Esophagus muscularis mucosa (tissue), 3 donors: ENCODE data around the gene ADGRD2.

Experiments used
- CTCF ChIP-seq, 3 experiments: fragments of 200-600 bp in 2 of 3; fragments of 450-650 bp in 1 of 3; sonication (generic) in 2 of 3; IDR thresholded peaks; one replicate each; pipeline ENCODE4 v1.5.1; 2017 to 2019; ENCODE audit warnings: antibody characterized with exemption in 3 of 3, mild to moderate bottlenecking in 2 of 3, moderate library complexity in 1 of 3
- POLR2A ChIP-seq: fragments of 450-650 bp; IDR thresholded peaks from one replicate; pipeline ENCODE4 v1.6.1; 2017; ENCODE audit warnings: antibody characterized with exemption, moderate library complexity, mild to moderate bottlenecking, low read depth

- TF ChIP-seq POLR2A (no peak), CTCF (IDR thresholded peaks at IDR 0.05) (no peak)
These were observed 11.2 kb upstream of the ADGRD2 start for GRCh38 chr9:124439086-124439485.
